Stimulated activated CD4-positive, alpha-beta T cell treated with anti-CD3 and anti-CD28 coated beads, Interleukin-15, amount 100 ng/mL, for 48 hours (primary cell): Measurements from ENCODE around the gene C12orf42.

Source experiments
- DNase-seq, 2 donors: peaks; one replicate each; pipeline ENCODE4 v3.0.0-alpha.2; 2020; ENCODE audit warnings: low read depth in 2 of 2

Gene C12orf42

GRCh38 chr12:103495469-103496456 is at the start of gene C12orf42:
TSS of gene C12orf42 (minus strand) at chr12:103495968. CDS start at chr12:103478426, 17,542 bp downstream.
- peak in 1 of 2 donors; percentile 10 for DNase-seq

- no peak for DNase-seq
These were observed 46.3 kb upstream of the C12orf42 start for GRCh38 chr12:103542078-103542477.

- no peak for DNase-seq
These were observed 44.6 kb upstream of the C12orf42 start for GRCh38 chr12:103540319-103540718.

GRCh38 chr12:103538397-103538796 is 42.6 kb upstream of the C12orf42 start:
- no peak for DNase-seq

GRCh38 chr12:103530307-103531066 is 34.7 kb upstream of the C12orf42 start:
- DNase-seq, result no peak

GRCh38 chr12:103529306-103529705 is 33.5 kb upstream of the C12orf42 start:
- DNase-seq, result no peak

GRCh38 chr12:103524238-103524875 is 28.6 kb upstream of the C12orf42 start:
- DNase-seq, result no peak

- DNase-seq, result no peak
These were observed 28.0 kb upstream of the C12orf42 start for GRCh38 chr12:103523771-103524170.

- DNase-seq, result no peak
These were observed 25.0 kb upstream of the C12orf42 start for GRCh38 chr12:103520686-103521215.

- DNase-seq, result no peak
These were observed 23.9 kb upstream of the C12orf42 start for GRCh38 chr12:103519632-103520031.

- no peak for DNase-seq
These were observed 23.1 kb upstream of the C12orf42 start for GRCh38 chr12:103518899-103519298.

GRCh38 chr12:103517161-103517560 is 21.4 kb upstream of the C12orf42 start:
- DNase-seq, result no peak

GRCh38 chr12:103515341-103515740 is 19.6 kb upstream of the C12orf42 start:
- DNase-seq, result no peak

- DNase-seq, result no peak
These were observed 18.1 kb upstream of the C12orf42 start for GRCh38 chr12:103513875-103514274.

GRCh38 chr12:103505371-103506236 is 9.8 kb upstream of the C12orf42 start:
- peak; percentile 66 to 68 for DNase-seq

- DNase-seq, result no peak
These were observed 8.8 kb upstream of the C12orf42 start for GRCh38 chr12:103504606-103505005.

- peak; percentile 17 to 35 for DNase-seq
These were observed 8.0 kb upstream of the C12orf42 start for GRCh38 chr12:103503546-103504480.

- no peak for DNase-seq
These were observed 5.7 kb upstream of the C12orf42 start for GRCh38 chr12:103501447-103501846.

- DNase-seq, result no peak
These were observed 3.8 kb upstream of the C12orf42 start for GRCh38 chr12:103499571-103499970.

- no peak for DNase-seq
These were observed 3.2 kb upstream of the C12orf42 start for GRCh38 chr12:103498990-103499389.
